ENCODE data around the gene KRTAP10-2. TPM values are rescaled to one million over a fixed set of nuclear protein-coding genes. Genes with fewer than 3 reads are reported as not detected.

The KRTAP10-2 gene
- total and polyA plus RNA-seq, 2 donors = not detected

DNA sequence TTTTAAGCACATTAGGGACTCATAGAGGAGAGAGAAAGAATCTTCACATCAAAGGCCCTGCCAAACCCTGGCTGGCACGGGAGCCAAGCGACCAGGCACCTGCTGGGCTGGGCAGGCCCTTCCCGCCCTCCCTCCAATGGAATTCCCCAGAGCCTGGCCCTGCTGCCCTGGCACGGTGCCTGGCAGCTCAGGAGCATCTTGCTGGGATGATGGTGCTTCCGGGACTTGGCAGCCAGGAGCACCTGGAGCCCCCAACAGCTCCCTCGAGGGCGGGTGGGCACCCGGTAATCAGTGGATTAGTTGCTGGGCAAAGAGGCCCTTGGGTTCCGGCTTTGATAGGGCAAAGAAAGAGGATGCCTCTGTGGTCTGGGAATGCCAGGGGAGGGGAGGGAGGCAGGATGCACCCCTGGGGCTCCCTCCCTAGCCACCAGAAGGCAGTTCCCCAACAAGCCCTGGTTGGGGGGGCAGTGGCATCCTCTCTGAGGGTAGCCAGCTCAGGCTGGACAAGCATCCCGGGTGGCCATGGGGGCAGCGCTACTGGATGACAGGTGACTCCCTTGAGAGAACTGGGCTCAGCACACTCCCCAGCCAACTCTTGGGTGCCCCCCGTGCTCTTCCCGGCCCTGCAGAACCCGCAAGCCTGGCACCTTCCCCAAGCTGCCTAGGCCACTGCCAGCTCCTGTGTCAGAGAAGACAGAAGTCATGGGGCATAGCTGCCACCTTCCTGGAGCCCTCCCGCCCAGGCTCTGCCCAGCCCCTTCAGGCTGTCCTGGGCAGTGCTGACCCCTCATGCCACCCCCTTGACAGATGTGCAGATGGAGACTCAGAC, 37.7 kb downstream of the KRTAP10-2 start:
- DNase-seq (ENCODE audit: low read depth in 6 of 9, low spot score in 9 of 9) = no peak
- H3K4me3 ChIP-seq (ENCODE audit: low read length in 2 of 2) = no peak overlapping the region
- H3K4me1 ChIP-seq (ENCODE audit: control insufficient read depth in 2 of 2, insufficient read depth in 2 of 2, low read length in 2 of 2) = peaks cover 0 to 3% of the 10 kb centered on the region in 2 donors
- no peaks in the 10 kb centered on the region for H3K36me3 ChIP-seq (ENCODE audit: control insufficient read depth in 2 of 2, insufficient read depth in 2 of 2, low read length in 1 of 2)
- peaks cover 0 to 6% of the 10 kb centered on the region in 2 donors for H3K27me3 ChIP-seq (ENCODE audit: control insufficient read depth in 2 of 2, insufficient read depth in 1 of 2, low read length in 1 of 2)
- peaks cover 0 to 4% of the 10 kb centered on the region in 2 donors for H3K9me3 ChIP-seq (ENCODE audit: control insufficient read depth in 2 of 2, insufficient read depth in 1 of 2, low read length in 1 of 2)
- WGBS = 95% methylated on average over 15 of the region's 15 CpGs
- no peak overlapping the region for H3K27ac ChIP-seq (ENCODE audit: low read depth in 1 of 2, low read length in 1 of 2)

DNA sequence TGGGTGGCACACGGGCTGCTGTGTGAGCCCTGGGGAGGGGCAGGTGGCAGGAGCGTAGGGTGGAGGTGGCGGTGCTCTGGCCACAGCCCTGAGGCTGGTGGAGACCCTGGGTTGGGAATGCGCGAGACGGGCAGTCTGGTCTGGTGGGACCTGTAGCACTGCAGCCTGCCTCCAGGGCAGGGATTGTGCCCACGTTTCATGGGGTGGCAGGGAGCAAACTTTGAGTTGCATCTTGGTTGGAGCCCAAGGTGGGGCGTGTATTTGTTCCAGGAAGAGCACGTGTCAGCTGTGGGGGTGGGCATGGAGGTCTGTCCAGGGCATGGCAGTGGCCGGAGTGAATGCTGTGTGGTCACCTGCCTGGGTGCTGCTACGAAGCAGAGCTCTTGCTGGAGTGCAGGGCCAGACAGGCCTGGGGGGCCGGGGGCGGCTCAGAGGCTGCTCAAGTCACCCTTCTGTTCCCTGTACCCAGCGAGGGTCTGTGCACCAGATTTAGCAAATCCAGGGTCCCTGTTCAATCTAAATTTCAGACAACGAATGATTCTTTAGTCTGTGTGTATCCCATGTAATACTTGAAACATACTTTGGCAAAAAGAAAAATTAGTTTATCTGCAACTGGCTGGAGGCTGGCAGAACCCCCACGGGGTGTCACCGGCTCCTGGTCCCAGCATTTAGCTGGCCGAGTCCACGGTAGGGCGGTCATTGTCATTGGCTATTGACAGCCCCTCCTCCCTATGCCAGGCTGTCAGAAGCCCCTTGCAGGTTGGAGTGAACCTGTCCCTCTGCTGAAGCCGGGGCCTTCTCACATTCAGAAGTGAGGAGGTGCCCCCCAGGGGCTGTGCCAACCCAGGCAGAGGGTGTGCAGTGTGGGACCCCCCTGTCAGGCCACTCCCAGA, 38.6 kb downstream of the KRTAP10-2 start:
- Histone ChIP-seq H3K4me1 (ENCODE audit: control insufficient read depth in 2 of 2, insufficient read depth in 2 of 2, low read length in 2 of 2) (peaks cover 0 to 3% of the 10 kb centered on the region in 2 donors), H3K4me3 (ENCODE audit: low read length in 2 of 2) (no peak overlapping the region), H3K27ac (ENCODE audit: low read depth in 1 of 2, low read length in 1 of 2) (no peak overlapping the region), H3K27me3 (ENCODE audit: control insufficient read depth in 2 of 2, insufficient read depth in 1 of 2, low read length in 1 of 2) (peaks cover 0 to 6% of the 10 kb centered on the region in 2 donors), H3K9me3 (ENCODE audit: control insufficient read depth in 2 of 2, insufficient read depth in 1 of 2, low read length in 1 of 2) (peaks cover 0 to 4% of the 10 kb centered on the region in 2 donors), H3K36me3 (ENCODE audit: control insufficient read depth in 2 of 2, insufficient read depth in 2 of 2, low read length in 1 of 2) (no peaks in the 10 kb centered on the region)
- WGBS = 94% methylated on average over 21 of the region's 21 CpGs
- no peak for DNase-seq (ENCODE audit: low read depth in 6 of 9, low spot score in 9 of 9)

DNA sequence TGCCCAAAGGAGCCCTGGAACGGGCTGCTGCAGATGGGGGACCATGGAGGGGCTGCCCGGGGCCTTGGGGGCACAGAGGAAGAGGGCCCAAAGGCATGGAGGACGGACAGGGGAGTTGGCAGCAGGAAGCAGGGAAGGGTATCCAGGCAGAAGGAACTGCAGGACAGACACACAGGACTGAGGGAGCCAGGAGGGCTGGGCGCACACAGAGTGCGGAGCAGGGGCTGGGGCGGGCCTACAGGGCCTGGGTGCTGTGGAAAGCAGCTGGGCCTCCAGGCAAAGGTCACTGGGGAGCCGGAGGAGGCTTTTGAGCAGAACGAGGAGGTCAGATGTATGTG, 39.4 kb downstream of the KRTAP10-2 start:
- DNase-seq (ENCODE audit: low read depth in 6 of 9, low spot score in 9 of 9) = no peak
- H3K36me3 ChIP-seq (ENCODE audit: control insufficient read depth in 2 of 2, insufficient read depth in 2 of 2, low read length in 1 of 2) = no peaks in the 10 kb centered on the region
- H3K9me3 ChIP-seq (ENCODE audit: control insufficient read depth in 2 of 2, insufficient read depth in 1 of 2, low read length in 1 of 2) = no peaks in the 10 kb centered on the region
- 96% methylated on average over 8 of the region's 8 CpGs for WGBS
- H3K4me1 ChIP-seq (ENCODE audit: control insufficient read depth in 2 of 2, insufficient read depth in 2 of 2, low read length in 2 of 2) = peaks cover 0 to 3% of the 10 kb centered on the region in 2 donors
- H3K27ac ChIP-seq (ENCODE audit: low read depth in 1 of 2, low read length in 1 of 2) = no peak overlapping the region
- peaks cover 0 to 7% of the 10 kb centered on the region in 2 donors for H3K27me3 ChIP-seq (ENCODE audit: control insufficient read depth in 2 of 2, insufficient read depth in 1 of 2, low read length in 1 of 2)
- H3K4me3 ChIP-seq (ENCODE audit: low read length in 2 of 2) = no peak overlapping the region

DNA sequence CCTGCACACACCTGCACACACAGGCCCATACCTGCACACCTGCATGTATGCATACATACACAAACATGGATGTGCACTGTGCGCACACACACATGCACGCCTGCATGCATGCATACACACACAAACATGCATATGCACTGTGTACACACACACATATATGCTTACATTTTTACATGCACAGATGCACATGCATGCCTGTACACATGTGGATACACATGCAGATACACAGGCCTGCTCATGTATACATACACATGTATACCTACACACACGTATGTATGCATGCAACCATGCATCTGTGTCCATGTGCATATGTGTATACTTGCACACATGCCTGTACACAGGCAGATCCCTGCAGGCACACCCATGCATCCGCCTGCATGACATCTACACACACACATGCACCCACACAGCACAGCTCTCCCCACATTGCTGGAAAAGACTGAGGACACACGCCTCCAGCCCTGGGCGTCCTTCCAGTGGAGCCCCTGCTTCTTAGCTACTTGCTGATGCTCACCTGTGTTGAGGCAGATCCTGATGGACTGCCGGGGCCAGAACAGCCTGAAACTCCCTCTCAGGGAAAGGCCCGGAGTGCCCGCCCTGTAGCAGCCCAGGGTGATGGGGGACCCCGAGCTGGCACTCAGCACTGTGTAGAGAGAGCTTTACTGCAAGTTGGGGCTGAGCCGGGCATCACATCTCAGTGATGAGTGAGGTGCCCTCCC, 39.9 kb downstream of the KRTAP10-2 start:
- H3K4me1 ChIP-seq (ENCODE audit: control insufficient read depth in 2 of 2, insufficient read depth in 2 of 2, low read length in 2 of 2) = peaks cover 0 to 3% of the 10 kb centered on the region in 2 donors
- H3K4me3 ChIP-seq (ENCODE audit: low read length in 2 of 2) = no peak overlapping the region
- no peaks in the 10 kb centered on the region for H3K36me3 ChIP-seq (ENCODE audit: control insufficient read depth in 2 of 2, insufficient read depth in 2 of 2, low read length in 1 of 2)
- H3K27ac ChIP-seq (ENCODE audit: low read depth in 1 of 2, low read length in 1 of 2) = no peak overlapping the region
- H3K9me3 ChIP-seq (ENCODE audit: control insufficient read depth in 2 of 2, insufficient read depth in 1 of 2, low read length in 1 of 2) = no peaks in the 10 kb centered on the region
- no peak for DNase-seq (ENCODE audit: low read depth in 6 of 9, low spot score in 9 of 9)
- peaks cover 0 to 8% of the 10 kb centered on the region in 2 donors for H3K27me3 ChIP-seq (ENCODE audit: control insufficient read depth in 2 of 2, insufficient read depth in 1 of 2, low read length in 1 of 2)
- WGBS = 96% methylated on average over 11 of the region's 11 CpGs

DNA sequence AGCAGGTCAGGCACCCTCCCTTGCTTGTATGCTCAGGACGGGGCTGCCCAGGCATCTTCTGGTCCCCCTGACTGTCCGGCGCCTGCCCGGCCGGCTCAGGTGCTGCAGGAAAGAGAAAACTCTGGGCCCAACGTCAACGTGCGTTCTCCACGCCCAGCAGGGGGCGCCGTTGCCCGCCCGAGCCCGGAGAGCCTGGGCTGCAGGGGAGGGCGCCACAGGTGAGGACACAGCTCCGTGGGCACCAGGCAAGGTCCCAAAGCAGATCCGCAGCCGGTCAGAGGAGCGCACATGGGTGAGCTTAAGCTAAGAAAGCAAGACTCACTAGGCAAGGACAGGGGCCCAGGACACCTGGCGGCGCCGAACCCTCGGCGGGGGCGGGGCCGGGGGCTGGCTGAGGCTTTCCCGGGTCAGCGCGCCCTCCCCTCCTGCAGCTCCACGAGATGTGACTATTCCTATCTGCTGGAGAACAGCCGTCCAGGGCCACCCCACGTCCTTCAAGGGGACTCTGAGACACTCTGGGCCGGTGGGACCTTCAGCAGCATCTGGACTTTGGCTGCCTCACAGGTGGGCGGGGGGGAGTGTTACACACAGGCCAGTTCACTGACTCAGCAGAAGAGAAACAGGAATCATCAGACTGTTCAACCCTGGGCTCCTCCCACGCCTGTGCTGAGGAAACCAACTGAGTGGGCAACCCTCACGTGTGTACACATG, 40.6 kb downstream of the KRTAP10-2 start:
- peaks cover 0 to 10% of the 10 kb centered on the region in 2 donors for H3K27me3 ChIP-seq (ENCODE audit: control insufficient read depth in 2 of 2, insufficient read depth in 1 of 2, low read length in 1 of 2)
- H3K4me3 ChIP-seq (ENCODE audit: low read length in 2 of 2) = no peak overlapping the region

DNA sequence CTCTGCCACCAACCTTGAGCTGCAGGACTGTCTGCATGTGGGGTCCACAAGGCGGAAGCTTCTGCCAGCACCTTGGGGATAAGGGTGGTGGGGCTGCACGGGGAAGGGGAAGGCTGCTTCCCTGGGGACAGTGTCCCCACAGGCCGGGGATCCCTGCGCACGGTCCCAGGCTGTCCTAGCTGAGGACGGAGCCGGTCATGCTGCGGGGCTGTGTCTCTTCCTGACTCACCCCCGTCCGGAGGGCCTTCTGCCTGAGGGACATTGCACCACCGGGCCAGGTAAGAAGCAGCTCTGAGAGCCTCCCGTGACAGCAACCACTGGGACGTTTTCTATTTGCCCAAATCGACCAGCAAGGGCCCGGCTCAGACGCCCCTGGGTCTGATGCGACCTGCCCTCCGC, 41.2 kb downstream of the KRTAP10-2 start:
- Histone ChIP-seq H3K9me3 (ENCODE audit: control insufficient read depth in 2 of 2, insufficient read depth in 1 of 2, low read length in 1 of 2) (no peaks in the 10 kb centered on the region), H3K27me3 (ENCODE audit: control insufficient read depth in 2 of 2, insufficient read depth in 1 of 2, low read length in 1 of 2) (peaks cover 0 to 10% of the 10 kb centered on the region in 2 donors), H3K36me3 (ENCODE audit: control insufficient read depth in 2 of 2, insufficient read depth in 2 of 2, low read length in 1 of 2) (no peaks in the 10 kb centered on the region), H3K4me3 (ENCODE audit: low read length in 2 of 2) (no peak overlapping the region), H3K4me1 (ENCODE audit: control insufficient read depth in 2 of 2, insufficient read depth in 2 of 2, low read length in 2 of 2) (peaks cover 0 to 3% of the 10 kb centered on the region in 2 donors), H3K27ac (ENCODE audit: low read depth in 1 of 2, low read length in 1 of 2) (no peak overlapping the region)
- no peak for DNase-seq (ENCODE audit: low read depth in 6 of 9, low spot score in 9 of 9)
- WGBS = 66% methylated on average over 18 of the region's 18 CpGs

More for the DNA sequence above, 40.6 kb downstream of the KRTAP10-2 start:
- Histone ChIP-seq H3K27ac (ENCODE audit: low read depth in 1 of 2, low read length in 1 of 2) (no peak overlapping the region), H3K4me1 (ENCODE audit: control insufficient read depth in 2 of 2, insufficient read depth in 2 of 2, low read length in 2 of 2) (peaks cover 0 to 3% of the 10 kb centered on the region in 2 donors), H3K36me3 (ENCODE audit: control insufficient read depth in 2 of 2, insufficient read depth in 2 of 2, low read length in 1 of 2) (no peaks in the 10 kb centered on the region), H3K9me3 (ENCODE audit: control insufficient read depth in 2 of 2, insufficient read depth in 1 of 2, low read length in 1 of 2) (no peaks in the 10 kb centered on the region)
- whole genome bisulfite sequencing = 6% methylated on average over 36 of the region's 36 CpGs
- peak in 8 of 9 donors; percentile 13 to 69 (median 53) for DNase-seq (ENCODE audit: low read depth in 6 of 9, low spot score in 9 of 9)

DNA sequence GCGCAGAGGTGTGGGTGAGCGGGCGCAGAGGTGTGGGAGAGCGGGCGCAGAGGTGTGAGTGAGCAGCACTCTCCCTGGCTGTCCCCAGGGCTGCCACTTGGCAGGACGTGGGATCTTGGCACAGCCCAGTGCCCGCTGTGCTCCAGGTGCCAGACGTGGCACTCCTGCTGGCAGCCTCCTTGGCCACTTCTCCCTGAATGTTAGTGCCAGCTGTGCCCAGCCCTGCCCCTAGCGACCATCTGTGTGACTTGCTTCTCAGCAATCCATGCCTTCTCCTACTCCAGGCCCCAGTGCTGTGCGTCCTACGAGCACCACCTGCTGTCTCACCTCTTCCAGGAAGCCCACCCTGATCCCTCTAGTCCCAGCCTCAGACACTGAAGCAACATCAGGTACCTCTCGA, 41.8 kb downstream of the KRTAP10-2 start:
- peaks cover 0 to 3% of the 10 kb centered on the region in 2 donors for H3K4me1 ChIP-seq (ENCODE audit: control insufficient read depth in 2 of 2, insufficient read depth in 2 of 2, low read length in 2 of 2)
- H3K36me3 ChIP-seq (ENCODE audit: control insufficient read depth in 2 of 2, insufficient read depth in 2 of 2, low read length in 1 of 2) = no peaks in the 10 kb centered on the region
- 87% methylated on average over 12 of the region's 12 CpGs for WGBS
- H3K4me3 ChIP-seq (ENCODE audit: low read length in 2 of 2) = no peak overlapping the region
- no peak overlapping the region for H3K27ac ChIP-seq (ENCODE audit: low read depth in 1 of 2, low read length in 1 of 2)
- no peak for DNase-seq (ENCODE audit: low read depth in 6 of 9, low spot score in 9 of 9)
- H3K27me3 ChIP-seq (ENCODE audit: control insufficient read depth in 2 of 2, insufficient read depth in 1 of 2, low read length in 1 of 2) = peaks cover 0 to 10% of the 10 kb centered on the region in 2 donors
- H3K9me3 ChIP-seq (ENCODE audit: control insufficient read depth in 2 of 2, insufficient read depth in 1 of 2, low read length in 1 of 2) = no peaks in the 10 kb centered on the region

DNA sequence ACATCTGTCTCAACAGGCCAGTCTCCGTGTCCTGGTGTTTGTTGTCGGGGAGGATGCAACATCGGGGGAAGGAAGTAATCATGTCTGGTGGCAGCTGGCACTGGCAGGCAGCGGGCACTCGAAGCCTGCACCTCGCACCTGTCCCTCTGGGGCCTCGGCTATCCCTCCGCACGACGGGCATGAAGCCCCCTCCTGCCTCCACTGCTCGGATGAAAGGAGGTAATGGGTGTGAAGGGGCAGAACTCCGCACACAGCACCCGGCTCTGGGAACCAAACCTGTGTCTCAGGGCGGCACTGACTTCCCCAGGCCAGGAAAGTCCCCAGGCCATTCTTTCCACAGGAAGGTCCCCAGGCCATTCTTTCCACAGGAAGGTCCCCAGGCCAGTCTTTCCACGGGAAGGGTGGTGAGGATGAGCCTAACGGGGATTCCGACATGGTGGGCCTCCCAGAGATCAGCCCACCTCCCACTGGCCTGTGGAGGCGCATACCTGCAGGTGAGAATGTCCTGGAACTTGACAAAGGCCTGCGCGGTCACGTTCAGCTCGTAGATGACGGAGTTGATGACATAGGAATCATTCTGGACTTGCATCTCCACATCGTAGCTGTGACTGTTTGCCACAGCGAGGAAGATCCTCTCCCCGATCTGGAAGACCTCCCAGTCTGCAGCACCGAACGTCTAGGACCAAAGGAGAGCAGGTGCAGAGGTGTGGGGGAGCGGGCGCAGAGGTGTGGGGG, 42.4 kb downstream of the KRTAP10-2 start:
- DNase-seq (ENCODE audit: low read depth in 6 of 9, low spot score in 9 of 9) = no peak
- H3K9me3 ChIP-seq (ENCODE audit: control insufficient read depth in 2 of 2, insufficient read depth in 1 of 2, low read length in 1 of 2) = no peaks in the 10 kb centered on the region
- no peak overlapping the region for H3K27ac ChIP-seq (ENCODE audit: low read depth in 1 of 2, low read length in 1 of 2)
- H3K4me3 ChIP-seq (ENCODE audit: low read length in 2 of 2) = no peak overlapping the region
- WGBS = 93% methylated on average over 30 of the region's 30 CpGs
- peaks cover 1 to 14% of the 10 kb centered on the region in 2 donors for H3K27me3 ChIP-seq (ENCODE audit: control insufficient read depth in 2 of 2, insufficient read depth in 1 of 2, low read length in 1 of 2)
- H3K36me3 ChIP-seq (ENCODE audit: control insufficient read depth in 2 of 2, insufficient read depth in 2 of 2, low read length in 1 of 2) = no peaks in the 10 kb centered on the region
- peaks cover 0 to 3% of the 10 kb centered on the region in 2 donors for H3K4me1 ChIP-seq (ENCODE audit: control insufficient read depth in 2 of 2, insufficient read depth in 2 of 2, low read length in 2 of 2)
